ENCODE data around the gene RPS6KA2.

The RPS6KA2 gene

GRCh38 chr6:166420351-166420750 lies 206.7 kb downstream of the RPS6KA2 start:
- Histone ChIP-seq H3K4me1 (no peaks in the 10 kb centered on the region), H3K36me3 (peaks cover 8 to 64% (median 33%) of the 10 kb centered on the region in 3 donors), H3K27ac (no peak overlapping the region), H3K4me3 (no peak overlapping the region), H3K27me3 (no peaks in the 10 kb centered on the region), H3K9me3 (no peaks in the 10 kb centered on the region)
- no peak for TF ChIP-seq CTCF (IDR thresholded peaks at IDR 0.05)
- peak in 1 of 2 donors; percentile 41 for DNase-seq
- intact Hi-C loops (cut with DNase I; ENCODE audit: low total_unique reads), result no loop called here

- DNase-seq, result peak; percentile 10 to 50
- H3K36me3 ChIP-seq, result peaks cover 8 to 61% (median 33%) of the 10 kb centered on the region in 3 donors
Observed at GRCh38 chr6:166419717-166420116, 207.3 kb downstream of the RPS6KA2 start.

GRCh38 chr6:166419286-166419685 lies 207.8 kb downstream of the RPS6KA2 start:
- Histone ChIP-seq H3K27ac (no peak overlapping the region), H3K36me3 (peaks cover 8 to 58% (median 33%) of the 10 kb centered on the region in 3 donors), H3K27me3 (no peaks in the 10 kb centered on the region), H3K4me1 (no peaks in the 10 kb centered on the region), H3K4me3 (no peak overlapping the region), H3K9me3 (no peaks in the 10 kb centered on the region)
- TF ChIP-seq CTCF (IDR thresholded peaks at IDR 0.05), result no peak
- intact Hi-C loops (cut with DNase I; ENCODE audit: low total_unique reads), result no loop called here
- peak; percentile 18 to 38 for DNase-seq

More at GRCh38 chr6:166419717-166420116, 207.3 kb downstream of the RPS6KA2 start:
- H3K4me3 ChIP-seq, result no peak overlapping the region
- no peak overlapping the region for H3K27ac ChIP-seq
- H3K27me3 ChIP-seq, result no peaks in the 10 kb centered on the region
- no peak for TF ChIP-seq CTCF (IDR thresholded peaks at IDR 0.05)
- intact Hi-C loops (cut with DNase I; ENCODE audit: low total_unique reads), result no loop called here
- no peaks in the 10 kb centered on the region for H3K9me3 ChIP-seq
- no peaks in the 10 kb centered on the region for H3K4me1 ChIP-seq

- no peak overlapping the region for H3K4me3 ChIP-seq
- H3K27ac ChIP-seq, result no peak overlapping the region
- H3K27me3 ChIP-seq, result no peaks in the 10 kb centered on the region
- TF ChIP-seq CTCF (IDR thresholded peaks at IDR 0.05), result no peak
- H3K4me1 ChIP-seq, result no peaks in the 10 kb centered on the region
- intact Hi-C loops (cut with DNase I; ENCODE audit: low total_unique reads), result no loop called here
- DNase-seq, result peak in 1 of 2 donors; percentile 38
- peaks cover 8 to 60% (median 29%) of the 10 kb centered on the region in 3 donors for H3K36me3 ChIP-seq
- H3K9me3 ChIP-seq, result no peaks in the 10 kb centered on the region
Observed at GRCh38 chr6:166418691-166419143, 208.3 kb downstream of the RPS6KA2 start.

GRCh38 chr6:166417285-166417691 lies 209.8 kb downstream of the RPS6KA2 start:
- peak in 1 of 2 donors; percentile 10 for DNase-seq
- Histone ChIP-seq H3K4me3 (no peak overlapping the region), H3K4me1 (no peaks in the 10 kb centered on the region), H3K36me3 (peaks cover 0 to 60% (median 21%) of the 10 kb centered on the region in 3 donors), H3K9me3 (no peaks in the 10 kb centered on the region), H3K27ac (no peak overlapping the region), H3K27me3 (no peaks in the 10 kb centered on the region)
- TF ChIP-seq CTCF (IDR thresholded peaks at IDR 0.05), result no peak
- intact Hi-C loops (cut with DNase I; ENCODE audit: low total_unique reads), result no loop called here
